Measurements from ENCODE around the gene ZNF774. TPM values are rescaled to one million over a fixed set of nuclear protein-coding genes. Genes with fewer than 3 reads are reported as not detected.

Gene ZNF774
- total RNA-seq, 1 donor from 2014 or later, result 4.7 TPM

- no peak overlapping the region for H3K27ac ChIP-seq (replicated peaks)
- no peaks in the 10 kb centered on the region for H3K27me3 ChIP-seq (ENCODE audit: low read depth)
- TF ChIP-seq CTCF (IDR thresholded peaks at IDR 0.05; ENCODE audit: borderline replicate concordance), result no peak
- DNase-seq, result no peak
- peaks cover 8% of the 10 kb centered on the region for H3K36me3 ChIP-seq
- H3K9me3 ChIP-seq (replicated peaks), result no peaks in the 10 kb centered on the region
- peaks cover 14% of the 10 kb centered on the region for H3K4me1 ChIP-seq
- H3K4me3 ChIP-seq, result no peak overlapping the region
- intact Hi-C loops (cut with micrococcal nuclease), result no loop called here
Measured at GRCh38 chr15:90354986-90355385, 2.9 kb downstream of the ZNF774 start.

GRCh38 chr15:90358124-90359033, 6.3 kb downstream of the ZNF774 start:
- no peak for TF ChIP-seq CTCF (IDR thresholded peaks at IDR 0.05; ENCODE audit: borderline replicate concordance)
- Histone ChIP-seq H3K9me3 (replicated peaks) (no peaks in the 10 kb centered on the region), H3K4me3 (no peak overlapping the region), H3K4me1 (peaks cover 16% of the 10 kb centered on the region), H3K27me3 (ENCODE audit: low read depth) (no peaks in the 10 kb centered on the region), H3K27ac (replicated peaks) (no peak overlapping the region), H3K36me3 (peaks cover 20% of the 10 kb centered on the region)
- no peak for DNase-seq
- intact Hi-C loops (cut with micrococcal nuclease), result no loop called here

- intact Hi-C loops (cut with micrococcal nuclease), result loop anchor here (5.0 kb wide), 1 partner anchor 122 kb away; no protein-coding TSS in a partner anchor
- H3K36me3 ChIP-seq, result peaks cover 20% of the 10 kb centered on the region
- no peak overlapping the region for H3K27ac ChIP-seq (replicated peaks)
- no peak for TF ChIP-seq CTCF (IDR thresholded peaks at IDR 0.05; ENCODE audit: borderline replicate concordance)
- H3K27me3 ChIP-seq (ENCODE audit: low read depth), result no peaks in the 10 kb centered on the region
- H3K4me3 ChIP-seq, result no peak overlapping the region
- DNase-seq, result no peak
- peaks cover 16% of the 10 kb centered on the region for H3K4me1 ChIP-seq
- H3K9me3 ChIP-seq (replicated peaks), result no peaks in the 10 kb centered on the region
Measured at GRCh38 chr15:90360746-90361145, 8.7 kb downstream of the ZNF774 start.

- Histone ChIP-seq H3K4me3 (no peak overlapping the region), H3K4me1 (peaks cover 16% of the 10 kb centered on the region), H3K36me3 (peaks cover 20% of the 10 kb centered on the region), H3K9me3 (replicated peaks) (no peaks in the 10 kb centered on the region), H3K27me3 (ENCODE audit: low read depth) (no peaks in the 10 kb centered on the region), H3K27ac (replicated peaks) (peak overlapping the region; percentile 83)
- TF ChIP-seq CTCF (IDR thresholded peaks at IDR 0.05; ENCODE audit: borderline replicate concordance), result no peak
- intact Hi-C loops (cut with micrococcal nuclease), result loop anchor here (5.0 kb wide), 1 partner anchor 119 kb away; no protein-coding TSS in a partner anchor
- no peak for DNase-seq
Measured at GRCh38 chr15:90362936-90363212, 10.8 kb downstream of the ZNF774 start.

- H3K4me3 ChIP-seq, result no peak overlapping the region
- peaks cover 19% of the 10 kb centered on the region for H3K36me3 ChIP-seq
- no peak for TF ChIP-seq CTCF (IDR thresholded peaks at IDR 0.05; ENCODE audit: borderline replicate concordance)
- intact Hi-C loops (cut with micrococcal nuclease), result loop anchor here (5.0 kb wide), 1 partner anchor 118 kb away; no protein-coding TSS in a partner anchor
- no peak overlapping the region for H3K27ac ChIP-seq (replicated peaks)
- DNase-seq, result no peak
- peaks cover 16% of the 10 kb centered on the region for H3K4me1 ChIP-seq
- H3K9me3 ChIP-seq (replicated peaks), result no peaks in the 10 kb centered on the region
- H3K27me3 ChIP-seq (ENCODE audit: low read depth), result no peaks in the 10 kb centered on the region
Measured at GRCh38 chr15:90364251-90364650, 12.2 kb downstream of the ZNF774 start.

Measured in left ventricle myocardium inferior (tissue), 1 donor.